Epithelial cell of esophagus (primary cell): ENCODE results near the gene DISC1.

Source experiments
- DNase-seq: peaks from one replicate; pipeline ENCODE4 v3.0.0; 2010; ENCODE audit warnings: low read depth
- H3K4me3 ChIP-seq: 2 replicates; pipeline ENCODE4 v1.5.1; 2011; ENCODE audit warnings: mild to moderate bottlenecking, low read length, control low read depth
- CTCF ChIP-seq: IDR thresholded peaks from 2 replicates; pipeline ENCODE4 v1.5.1; 2011; ENCODE audit warnings: low read depth, mild to moderate bottlenecking, low read length, control low read depth, inconsistent platforms; ENCODE audit not compliant: insufficient read depth; ENCODE audit errors: missing control alignments

DISC1 gene

GRCh38 chr1:231691618-231692259 lies 65.1 kb downstream of the DISC1 start:
- no peak overlapping the region for H3K4me3 ChIP-seq
- peak; percentile 49 for DNase-seq
- TF ChIP-seq CTCF: peak; percentile 83

- DNase-seq: no peak
- H3K4me3 ChIP-seq: no peak overlapping the region
- no peak for TF ChIP-seq CTCF
Measured at GRCh38 chr1:231693361-231694074, 66.9 kb downstream of the DISC1 start.

- DNase-seq: no peak
- no peak for TF ChIP-seq CTCF
- H3K4me3 ChIP-seq: no peak overlapping the region
Measured at GRCh38 chr1:231694075-231694431, 67.5 kb downstream of the DISC1 start.

GRCh38 chr1:231694465-231695077 lies 68.0 kb downstream of the DISC1 start:
- H3K4me3 ChIP-seq: no peak overlapping the region
- no peak for DNase-seq
- TF ChIP-seq CTCF: no peak

GRCh38 chr1:231695439-231696255 lies 69.1 kb downstream of the DISC1 start:
- TF ChIP-seq CTCF: no peak
- no peak overlapping the region for H3K4me3 ChIP-seq
- no peak for DNase-seq

GRCh38 chr1:231699784-231700183 lies 73.2 kb downstream of the DISC1 start:
- no peak overlapping the region for H3K4me3 ChIP-seq
- TF ChIP-seq CTCF: no peak
- DNase-seq: no peak
